H1 (cell line): ENCODE data around the gene PELI2. TPM values are rescaled to one million over a fixed set of nuclear protein-coding genes. Genes with fewer than 3 reads are reported as not detected.

Experiments used
- CHD1 ChIP-seq: IDR thresholded peaks from 2 replicates; pipeline ENCODE4 v1.6.1; 2012; ENCODE audit warnings: low read depth, low read length, improper control_type of control experiment
- CHD7 ChIP-seq: fragments of 300-600 bp; sonication (generic); IDR thresholded peaks from 2 replicates; pipeline ENCODE4 v1.7.1; 2012; ENCODE audit warnings: low read length, moderate library complexity, mild to moderate bottlenecking, inconsistent platforms; ENCODE audit not compliant: insufficient replicate concordance
- GTF2F1 ChIP-seq: IDR thresholded peaks from 2 replicates; pipeline ENCODE4 v1.6.1; 2012; ENCODE audit warnings: low read depth, low read length, improper control_type of control experiment, borderline replicate concordance
- POU5F1 ChIP-seq: IDR thresholded peaks from 2 replicates; pipeline ENCODE4 v1.6.1; 2011; ENCODE audit warnings: low read depth, mild to moderate bottlenecking, low read length, moderate library complexity
- SIX5 ChIP-seq: IDR thresholded peaks from 2 replicates; pipeline ENCODE4 v1.6.1; 2011; ENCODE audit warnings: mild to moderate bottlenecking, low read depth, low read length
- TEAD4 ChIP-seq: IDR thresholded peaks from 2 replicates; pipeline ENCODE4 v1.6.1; 2012; ENCODE audit warnings: low read depth, low read length, inconsistent platforms, mixed read lengths
- polyA plus RNA-seq, 7 experiments: library from polyadenylated mRNA; depleted of rRNA in 3 of 7; stranded (reverse) in 5 of 7; unstranded in 2 of 7; fragments of >200 nt in 5 of 7; fragments of 200-250 nt in 2 of 7; gene quantifications; 1 replicate in 5 of 7; 2 replicates in 1 of 7; 4 replicates in 1 of 7; pipeline versions ENCODE4 v1.2.1 to v1.2.3, GENCODE V29; 2011 to 2013; ENCODE audit warnings: missing spikeins in 2 of 7, mixed read lengths in 2 of 7
- total RNA-seq: library from RNA; stranded (reverse); fragmentation: NEBNext Ultra II Directional; extraction: Animal tissue kit (Norgen Biotek cat#: 25700); gene quantifications from 2 replicates; pipeline ENCODE4 v1.2.1, GENCODE V29; 2021

The PELI2 gene
- total and polyA plus RNA-seq, 2 of the 8 experiments (the other 6 are each of a cell fraction or from before 2014, with no cell fraction given), result 14.6 to 25.7 TPM

- TF ChIP-seq CHD7, result no peak
- TF ChIP-seq TEAD4, result no peak
- no peak for TF ChIP-seq GTF2F1
- TF ChIP-seq CHD1, result no peak
- TF ChIP-seq SIX5, result no peak
- no peak for TF ChIP-seq POU5F1
- TF ChIP-seq, all 59 proteins: peak for 0
These were observed 71.1 kb downstream of the PELI2 start (continued) for GRCh38 chr14:56189307-56189706.
